Endometrial microvascular endothelial cells (primary cell): ENCODE results near the gene STRA6. TPM values are rescaled to one million over a fixed set of nuclear protein-coding genes. Genes with fewer than 3 reads are reported as not detected.

Experiments used
- total RNA-seq: library from RNA; depleted of rRNA; stranded (reverse); fragments of >200 nt; gene quantifications from one replicate; pipeline ENCODE4 v1.2.3, GENCODE V29; 2015; ENCODE audit errors: inconsistent ontology term

Gene STRA6
- total RNA-seq, 1 donor from 2014 or later = 0.56 TPM

Other genes with a start within 250 kb of the STRA6 start
- 29.1 TPM for gene STOML1, start 210.5 kb downstream of the STRA6 start, total RNA-seq
- 78.4 TPM for gene PML, start 208.1 kb downstream of the STRA6 start, total RNA-seq
- gene GOLGA6A, start 120.2 kb downstream of the STRA6 start, total RNA-seq = 0.84 TPM
- not detected for gene ISLR2, start 72.2 kb downstream of the STRA6 start, total RNA-seq
- gene ISLR, start 29.1 kb downstream of the STRA6 start, total RNA-seq = 1.2 TPM
- not detected for gene CCDC33, start 33.5 kb upstream of the STRA6 start, total RNA-seq
- not detected for gene CYP11A1, start 164.9 kb upstream of the STRA6 start, total RNA-seq
- 1.2 TPM for gene SEMA7A, start 231.2 kb upstream of the STRA6 start, total RNA-seq